ENCODE measurements around the gene UGT1A5. TPM values are rescaled to one million over a fixed set of nuclear protein-coding genes. Genes with fewer than 3 reads are reported as not detected.

UGT1A5 gene
- total and polyA plus RNA-seq, 2 of the 8 experiments (the other 6 are each of a cell fraction or from before 2014, with no cell fraction given), result not detected

GRCh38 chr2:233711312-233712008 is 1.2 kb upstream of the UGT1A5 start:
- no peak overlapping the region for H3K18ac ChIP-seq (ENCODE audit: extremely low read depth, low read length)
- no peak overlapping the region for H3K23ac ChIP-seq (ENCODE audit: insufficient read length)
- H2AFZ ChIP-seq (ENCODE audit: low read length), result peak overlapping the region; percentile 94; the same call in 1 of the 2 replicates
- no peaks in the 10 kb centered on the region for H3K36me3 ChIP-seq (ENCODE audit: control insufficient read depth in 2 of 4, insufficient read depth in 4 of 4, low read length in 3 of 4)
- CTCF ChIA-PET (ENCODE audit: partially characterized antibody), result interaction anchor here (0.6 to 3.2 kb wide), 22 partner anchors 13 to 283 kb away, joined by 3 to 19 read pairs (median 4); partner anchors contain the start of gene UGT1A3
- no peak overlapping the region for H3K27ac ChIP-seq (ENCODE audit: low read depth, low read length)
- H3K23me2 ChIP-seq (ENCODE audit: low read depth, low read length), result no peaks in the 10 kb centered on the region
- H2BK120ac ChIP-seq (replicated peaks; ENCODE audit: low read depth, low read length), result no peak overlapping the region
- no peak overlapping the region for H2BK5ac ChIP-seq (ENCODE audit: low read depth, low read length)
- H2BK12ac ChIP-seq (ENCODE audit: low read depth, low read length), result no peak overlapping the region
- no peaks in the 10 kb centered on the region for H3K79me1 ChIP-seq (ENCODE audit: low read depth, low read length)
- no peak overlapping the region for H4K91ac ChIP-seq (replicated peaks; ENCODE audit: insufficient read length, low read length)
- no peak overlapping the region for H2AK5ac ChIP-seq (ENCODE audit: low read depth, low read length)
- 0 out of 2 replicates have a peak overlapping the region, but pooled peaks have one; percentile 8 for H4K8ac ChIP-seq (ENCODE audit: extremely low read depth, insufficient read depth, low read length)
- no peak overlapping the region for H2BK20ac ChIP-seq (ENCODE audit: low read length)
- H3K79me2 ChIP-seq (ENCODE audit: control insufficient read depth in 1 of 2, insufficient read depth in 2 of 2, low read length in 2 of 2), result no peaks in the 10 kb centered on the region
- 54% methylated on average over 11 of the region's 11 CpGs; no CpG with 5 or more reads in 1 of the 2 experiments for WGBS, 2 experiments (ENCODE audit: extremely low coverage in 1 of 2, insufficient coverage in 1 of 2, insufficient read length in 1 of 2, insufficient replicate concordance in 2 of 2, low coverage in 1 of 2, low lambda C conversion rate in 2 of 2, missing lambda C conversion rate in 1 of 2)
- FAIRE-seq (peak; percentile 75), DNase-seq (ENCODE audit: low read depth in 1 of 2, low spot score in 2 of 2) (peak; percentile 50 to 91)
- no peak overlapping the region for H4K5ac ChIP-seq (ENCODE audit: insufficient read length, low read depth, low read length)
- no peaks in the 10 kb centered on the region for H4K20me1 ChIP-seq (replicated peaks in 1 of 2; ENCODE audit: control insufficient read depth in 1 of 2, insufficient read depth in 2 of 2, low read length in 2 of 2)
- no peaks in the 10 kb centered on the region for H3K4me1 ChIP-seq (replicated peaks in 1 of 4; ENCODE audit: control insufficient read depth in 3 of 4, insufficient read depth in 4 of 4, low read length in 3 of 4)
- H3K4me3 ChIP-seq (ENCODE audit: extremely low read depth in 1 of 4, insufficient read depth in 2 of 4, low read depth in 3 of 4, low read length in 4 of 4), result no peak overlapping the region
- peaks cover 0 to 1% (median 0%) of the 10 kb centered on the region in 4 experiments; a peak in 1 of 7 replicates for H3K27me3 ChIP-seq (replicated peaks in 1 of 4; ENCODE audit: control insufficient read depth in 3 of 4, extremely low read depth in 1 of 4, insufficient read depth in 3 of 4, low read length in 3 of 4)
- no peak overlapping the region for H2BK15ac ChIP-seq (ENCODE audit: low read length)
- no peak overlapping the region for H3K14ac ChIP-seq (ENCODE audit: insufficient read length)
- H3K56ac ChIP-seq (replicated peaks; ENCODE audit: insufficient read length, low read depth, low read length), result no peak overlapping the region
- H3K4ac ChIP-seq (replicated peaks; ENCODE audit: insufficient read length, low read depth, low read length), result no peak overlapping the region
- POLR2A ChIA-PET (ENCODE audit: partially characterized antibody), result no interaction called here
- H3K9me3 ChIP-seq (ENCODE audit: insufficient read depth in 2 of 2, low read depth in 1 of 2, low read length in 1 of 2), result no peaks in the 10 kb centered on the region
- no peak overlapping the region for H3K4me2 ChIP-seq (ENCODE audit: insufficient read depth in 1 of 2, low read depth in 2 of 2, low read length in 2 of 2)
- H3K9ac ChIP-seq (replicated peaks in 1 of 4; ENCODE audit: extremely low read depth in 1 of 4, low read depth in 3 of 4, low read length in 3 of 4), result no peak overlapping the region
- peak; percentile 39; the same call in 1 of the 2 replicates for TF ChIP-seq YY1 (IDR thresholded peaks at IDR 0.05; ENCODE audit: low read depth, low read length)
- TF ChIP-seq CTBP2 (IDR thresholded peaks at IDR 0.05; ENCODE audit: borderline replicate concordance, insufficient read depth, insufficient read length, low read length), result no peak
- peak; percentile 13; the same call in 1 of the 2 replicates for TF ChIP-seq CREB1 (IDR thresholded peaks at IDR 0.05)
- TF ChIP-seq, protein P1, sequence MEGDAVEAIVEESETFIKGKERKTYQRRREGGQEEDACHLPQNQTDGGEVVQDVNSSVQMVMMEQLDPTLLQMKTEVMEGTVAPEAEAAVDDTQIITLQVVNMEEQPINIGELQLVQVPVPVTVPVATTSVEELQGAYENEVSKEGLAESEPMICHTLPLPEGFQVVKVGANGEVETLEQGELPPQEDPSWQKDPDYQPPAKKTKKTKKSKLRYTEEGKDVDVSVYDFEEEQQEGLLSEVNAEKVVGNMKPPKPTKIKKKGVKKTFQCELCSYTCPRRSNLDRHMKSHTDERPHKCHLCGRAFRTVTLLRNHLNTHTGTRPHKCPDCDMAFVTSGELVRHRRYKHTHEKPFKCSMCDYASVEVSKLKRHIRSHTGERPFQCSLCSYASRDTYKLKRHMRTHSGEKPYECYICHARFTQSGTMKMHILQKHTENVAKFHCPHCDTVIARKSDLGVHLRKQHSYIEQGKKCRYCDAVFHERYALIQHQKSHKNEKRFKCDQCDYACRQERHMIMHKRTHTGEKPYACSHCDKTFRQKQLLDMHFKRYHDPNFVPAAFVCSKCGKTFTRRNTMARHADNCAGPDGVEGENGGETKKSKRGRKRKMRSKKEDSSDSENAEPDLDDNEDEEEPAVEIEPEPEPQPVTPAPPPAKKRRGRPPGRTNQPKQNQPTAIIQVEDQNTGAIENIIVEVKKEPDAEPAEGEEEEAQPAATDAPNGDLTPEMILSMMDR (IDR thresholded peaks at IDR 0.05; ENCODE audit: control extremely low read depth in 1 of 3, insufficient read depth in 1 of 3, low read depth in 1 of 3, low read length in 3 of 3), result peak; percentile 83 to 91 (median 90)
- TF ChIP-seq RNF2 (IDR thresholded peaks at IDR 0.05; ENCODE audit: borderline replicate concordance, low read depth, low read length, missing control alignments, poor library complexity, severe bottlenecking), result no peak
- TF ChIP-seq NRF1 (IDR thresholded peaks at IDR 0.05; ENCODE audit: low read depth, low read length), result no peak
- peak; percentile 85 to 87 for TF ChIP-seq RAD21 (IDR thresholded peaks at IDR 0.05 in 1 of 2, conservative IDR thresholded peaks at IDR 0.05 in 1 of 2; ENCODE audit: low read depth in 2 of 2, low read length in 2 of 2)
- peak; percentile 12; the same call in 1 of the 2 replicates for TF ChIP-seq TEAD4 (IDR thresholded peaks at IDR 0.05; ENCODE audit: low read depth, low read length)

Data from H1 (cell line).